GM13977 (cell line): ENCODE results near the gene SIVA1.

ENCODE experiments used
- DNase-seq: peaks from one replicate; pipeline ENCODE4 v3.0.0; 2012; ENCODE audit warnings: low spot score
- CTCF ChIP-seq: IDR thresholded peaks from 2 replicates; pipeline ENCODE4 v1.5.1; 2012; ENCODE audit warnings: mild to moderate bottlenecking, control low read depth; ENCODE audit not compliant: insufficient read depth; ENCODE audit errors: extremely low read depth, missing control alignments
- in situ Hi-C: fragments of 300-500 bp; cut with MboI; formaldehyde crosslinking; loops from one replicate; pipeline ENCODE4 v1.12.0; 2022; ENCODE audit warnings: low sequenced_read_pairs, low pct_unique_long_range_greater_than_20kb, mixed read lengths, inconsistent platforms; ENCODE audit not compliant: unreplicated experiment

The SIVA1 gene

GRCh38 chr14:104752423-104752734 is 568 bp upstream of the SIVA1 start:
- no peak for DNase-seq
- in situ Hi-C loops, result loop anchor here (25.0 kb wide), 1 partner anchor 285 kb away; no protein-coding TSS in a partner anchor
- TF ChIP-seq CTCF, result no peak

GRCh38 chr14:104753528-104754212 is 723 bp downstream of the SIVA1 start:
- no peak for DNase-seq
- no peak for TF ChIP-seq CTCF
- in situ Hi-C loops, result loop anchor here (25.0 kb wide), 1 partner anchor 284 kb away; no protein-coding TSS in a partner anchor

- in situ Hi-C loops, result loop anchor here (25.0 kb wide), 1 partner anchor 283 kb away; no protein-coding TSS in a partner anchor
- DNase-seq, result no peak
- TF ChIP-seq CTCF, result no peak
Measured at GRCh38 chr14:104754213-104754851, 1.4 kb downstream of the SIVA1 start.

- no peak for DNase-seq
- no peak for TF ChIP-seq CTCF
- in situ Hi-C loops, result loop anchor here (25.0 kb wide), 1 partner anchor 282 kb away; no protein-coding TSS in a partner anchor
Measured at GRCh38 chr14:104755621-104756020, 2.7 kb downstream of the SIVA1 start.

- no peak for DNase-seq
- in situ Hi-C loops, result loop anchor here (25.0 kb wide), 1 partner anchor 281 kb away; no protein-coding TSS in a partner anchor
- TF ChIP-seq CTCF, result no peak
Measured at GRCh38 chr14:104756477-104757237, 3.7 kb downstream of the SIVA1 start.

- no peak for DNase-seq
- in situ Hi-C loops, result loop anchor here (25.0 kb wide), 1 partner anchor 280 kb away; no protein-coding TSS in a partner anchor
- TF ChIP-seq CTCF, result no peak
Measured at GRCh38 chr14:104757238-104757585, 4.3 kb downstream of the SIVA1 start.
